Activated naive CD4-positive, alpha-beta T cell treated with anti-CD3 and anti-CD28 coated beads, Interleukin-2, amount 50 U/mL, for 72 hours (primary cell): ENCODE data around the gene SAGE1. TPM values are rescaled to one million over a fixed set of nuclear protein-coding genes. Genes with fewer than 3 reads are reported as not detected.

Experiments
- total RNA-seq, 2 donors: library from RNA; stranded (reverse); gene quantifications; one replicate each; pipeline ENCODE4 v1.2.3, GENCODE V29; 2022

The SAGE1 gene
- total RNA-seq, 2 donors from 2014 or later: not detected

Other genes starting within 250 kb of the SAGE1 start
- not detected for gene CT45A1, start 180.1 kb upstream of the SAGE1 start, total RNA-seq
- gene CT45A3, start 125.5 kb upstream of the SAGE1 start, total RNA-seq: not detected
- under 1 TPM in 1 of 2 donors, not detected in 1; 0.29 TPM for gene CT45A5, start 108.2 kb upstream of the SAGE1 start, total RNA-seq
- not detected for gene CT45A6, start 90.9 kb upstream of the SAGE1 start, total RNA-seq
- gene CT45A2, start 73.7 kb upstream of the SAGE1 start, total RNA-seq: not detected
- not detected for gene CT45A7, start 56.4 kb upstream of the SAGE1 start, total RNA-seq
- not detected for gene CT45A8, start 39.2 kb upstream of the SAGE1 start, total RNA-seq
- not detected for gene CT45A9, start 21.9 kb upstream of the SAGE1 start, total RNA-seq
- not detected for gene CT45A10, start 272 bp upstream of the SAGE1 start, total RNA-seq
- 10 to 100 TPM; 12.4 to 20.1 TPM for gene MMGT1, start 80.3 kb downstream of the SAGE1 start, total RNA-seq
- gene SLC9A6, start 91.7 kb downstream of the SAGE1 start, total RNA-seq: 10 to 100 TPM; 11.3 to 12.5 TPM